OCI-LY3 (cell line): Measurements from ENCODE around the gene DROSHA.

Experiments
- H2AFZ ChIP-seq: fragments of 200-600, 300-600 bp; shearing (Covaris generic); 2 replicates; pipeline ENCODE4 v1.6.0; 2014; ENCODE audit warnings: antibody characterized with exemption, low read depth, low read length
- H3K27ac ChIP-seq: fragments of 200-600, 300-600 bp; sonication (generic); 2 replicates; pipeline ENCODE4 v1.5.1; 2014; ENCODE audit warnings: mild to moderate bottlenecking, low read length, moderate library complexity, mixed read lengths
- H3K27me3 ChIP-seq: fragments of 200-600, 300-600 bp; sonication (generic); 2 replicates; pipeline ENCODE4 v1.6.1; 2014; ENCODE audit warnings: low read depth, low read length, mixed read lengths
- H3K36me3 ChIP-seq: fragments of 200-600, 300-600 bp; sonication (generic); replicated peaks from 2 replicates; pipeline ENCODE3; 2014; ENCODE audit warnings: low read depth, low read length, mixed read lengths
- H3K4me1 ChIP-seq: fragments of 300-600, 200-600 bp; sonication (generic); 2 replicates; pipeline ENCODE4 v1.6.1; 2014; ENCODE audit warnings: low read length, mixed read lengths
- H3K4me2 ChIP-seq: fragments of 200-600, 300-600 bp; sonication (generic); 2 replicates; pipeline ENCODE4 v1.6.1; 2014; ENCODE audit warnings: low read length, mixed read lengths
- H3K4me3 ChIP-seq: fragments of 300-600, 200-600 bp; sonication (generic); 2 replicates; pipeline ENCODE4 v1.5.1; 2014; ENCODE audit warnings: antibody characterized with exemption, mild to moderate bottlenecking, low read length, moderate library complexity
- H3K79me2 ChIP-seq: fragments of 300-600, 200-600 bp; shearing (Covaris generic); 2 replicates; pipeline ENCODE4 v1.6.1; 2014; ENCODE audit warnings: mild to moderate bottlenecking, low read length, mixed read lengths
- H3K9ac ChIP-seq: fragments of 300-600, 200-600 bp; shearing (Covaris generic); 2 replicates; pipeline ENCODE4 v1.6.0; 2014; ENCODE audit warnings: mild to moderate bottlenecking, low read length, moderate library complexity
- H3K9me3 ChIP-seq: fragments of 200-600, 300-600 bp; shearing (Covaris generic); 2 replicates; pipeline ENCODE4 v1.6.1; 2014; ENCODE audit warnings: low read length, mixed read lengths; ENCODE audit not compliant: insufficient read depth
- H4K20me1 ChIP-seq: fragments of 200-600, 300-600 bp; sonication (generic); 2 replicates; pipeline ENCODE4 v1.6.1; 2016; ENCODE audit warnings: low read length, mixed read lengths; ENCODE audit not compliant: insufficient read depth
- EZH2phosphoT487 ChIP-seq: fragments of 200-600 bp; shearing (Covaris generic); IDR thresholded peaks from 2 replicates; pipeline ENCODE4 v1.6.1; 2018; ENCODE audit warnings: antibody characterized with exemption, mixed run types, low read depth
- TF ChIP-seq, protein P1 (sequence below): fragments of 200-600, 300-600 bp; sonication (generic); IDR thresholded peaks from 2 replicates; pipeline ENCODE4 v1.5.1; 2014; ENCODE audit warnings: antibody characterized with exemption, low read length, low read depth

The DROSHA gene

GRCh38 chr5:31469886-31470285 is 62.0 kb downstream of the DROSHA start:
- Histone ChIP-seq H3K4me1 (no peaks in the 10 kb centered on the region), H2AFZ (no peak overlapping the region), H3K27ac (no peak overlapping the region), H3K27me3 (no peaks in the 10 kb centered on the region), H3K4me2 (no peak overlapping the region), H3K9me3 (no peaks in the 10 kb centered on the region), H3K79me2 (no peaks in the 10 kb centered on the region), H3K9ac (no peak overlapping the region), H4K20me1 (no peaks in the 10 kb centered on the region), H3K36me3 (peaks cover 19% of the 10 kb centered on the region), H3K4me3 (no peak overlapping the region)
- TF ChIP-seq, protein P1, sequence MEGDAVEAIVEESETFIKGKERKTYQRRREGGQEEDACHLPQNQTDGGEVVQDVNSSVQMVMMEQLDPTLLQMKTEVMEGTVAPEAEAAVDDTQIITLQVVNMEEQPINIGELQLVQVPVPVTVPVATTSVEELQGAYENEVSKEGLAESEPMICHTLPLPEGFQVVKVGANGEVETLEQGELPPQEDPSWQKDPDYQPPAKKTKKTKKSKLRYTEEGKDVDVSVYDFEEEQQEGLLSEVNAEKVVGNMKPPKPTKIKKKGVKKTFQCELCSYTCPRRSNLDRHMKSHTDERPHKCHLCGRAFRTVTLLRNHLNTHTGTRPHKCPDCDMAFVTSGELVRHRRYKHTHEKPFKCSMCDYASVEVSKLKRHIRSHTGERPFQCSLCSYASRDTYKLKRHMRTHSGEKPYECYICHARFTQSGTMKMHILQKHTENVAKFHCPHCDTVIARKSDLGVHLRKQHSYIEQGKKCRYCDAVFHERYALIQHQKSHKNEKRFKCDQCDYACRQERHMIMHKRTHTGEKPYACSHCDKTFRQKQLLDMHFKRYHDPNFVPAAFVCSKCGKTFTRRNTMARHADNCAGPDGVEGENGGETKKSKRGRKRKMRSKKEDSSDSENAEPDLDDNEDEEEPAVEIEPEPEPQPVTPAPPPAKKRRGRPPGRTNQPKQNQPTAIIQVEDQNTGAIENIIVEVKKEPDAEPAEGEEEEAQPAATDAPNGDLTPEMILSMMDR: no peak
- TF ChIP-seq EZH2phosphoT487: no peak

GRCh38 chr5:31469466-31469865 is 62.4 kb downstream of the DROSHA start:
- Histone ChIP-seq H3K27ac (no peak overlapping the region), H3K4me1 (no peaks in the 10 kb centered on the region), H3K4me2 (no peak overlapping the region), H3K4me3 (no peak overlapping the region), H3K79me2 (no peaks in the 10 kb centered on the region), H3K36me3 (peaks cover 20% of the 10 kb centered on the region), H3K27me3 (no peaks in the 10 kb centered on the region), H2AFZ (no peak overlapping the region), H3K9me3 (no peaks in the 10 kb centered on the region), H3K9ac (no peak overlapping the region), H4K20me1 (no peaks in the 10 kb centered on the region)
- TF ChIP-seq, protein P1: no peak
- TF ChIP-seq EZH2phosphoT487: no peak

DNA sequence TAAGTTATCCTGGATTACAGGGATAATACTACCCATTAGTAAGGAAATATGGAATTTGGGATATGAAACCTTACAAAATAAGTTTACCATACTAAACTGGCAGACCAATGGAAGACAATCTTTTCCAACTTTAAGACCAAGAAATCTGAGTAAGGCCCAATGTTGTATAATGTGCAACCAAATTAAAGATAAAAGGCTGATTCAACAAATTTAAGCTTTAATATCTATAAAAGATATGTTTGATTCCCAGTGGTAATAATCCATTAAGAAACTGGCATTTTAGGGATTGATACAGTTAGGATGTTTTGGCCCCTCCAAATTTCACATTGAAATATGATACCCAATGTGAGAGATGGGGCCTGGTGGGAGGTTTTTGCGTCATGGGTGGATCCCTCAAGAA is 66.6 kb downstream of the DROSHA start:
- H4K20me1 ChIP-seq: no peaks in the 10 kb centered on the region
- H3K4me1 ChIP-seq: peaks cover 3% of the 10 kb centered on the region
- peaks cover 58% of the 10 kb centered on the region for H3K36me3 ChIP-seq
- H3K27me3 ChIP-seq: no peaks in the 10 kb centered on the region
- H2AFZ ChIP-seq: no peak overlapping the region
- TF ChIP-seq, protein P1: no peak
- TF ChIP-seq EZH2phosphoT487: no peak
- no peak overlapping the region for H3K27ac ChIP-seq
- H3K4me2 ChIP-seq: no peak overlapping the region
- peaks cover 11% of the 10 kb centered on the region for H3K9me3 ChIP-seq
- H3K9ac ChIP-seq: no peak overlapping the region
- H3K79me2 ChIP-seq: no peaks in the 10 kb centered on the region
- no peak overlapping the region for H3K4me3 ChIP-seq

- H3K79me2 ChIP-seq: no peaks in the 10 kb centered on the region
- H3K27me3 ChIP-seq: no peaks in the 10 kb centered on the region
- no peak overlapping the region for H3K9ac ChIP-seq
- TF ChIP-seq, protein P1: no peak
- TF ChIP-seq EZH2phosphoT487: no peak
- no peaks in the 10 kb centered on the region for H4K20me1 ChIP-seq
- H3K9me3 ChIP-seq: peaks cover 11% of the 10 kb centered on the region
- peaks cover 15% of the 10 kb centered on the region for H3K4me1 ChIP-seq
- no peak overlapping the region for H2AFZ ChIP-seq
- H3K27ac ChIP-seq: no peak overlapping the region
- H3K4me3 ChIP-seq: no peak overlapping the region
- H3K36me3 ChIP-seq: peaks cover 64% of the 10 kb centered on the region
- no peak overlapping the region for H3K4me2 ChIP-seq
Measured at GRCh38 chr5:31464081-31464480, 67.8 kb downstream of the DROSHA start.
